ENCODE data around the gene SLC25A3. TPM values are rescaled to one million over a fixed set of nuclear protein-coding genes. Genes with fewer than 3 reads are reported as not detected.
A peak's percentile ranks its signal among the peaks of the same experiment; 100 is the strongest.

Gene SLC25A3
- polyA plus RNA-seq (2013, experiment 1 of 2) = 635 TPM
- polyA plus RNA-seq (2013, experiment 2 of 2) = 635 TPM

GRCh38 chr12:98593351-98594049 lies at the start of gene SLC25A3:
TSS of gene SLC25A3 (plus strand) at chr12:98593686. CDS start at chr12:98593979, 293 bp downstream.
- WGBS = under 1% methylated on average over 67 of the region's 67 CpGs
- peak within 1 kb of the TSS; percentile 97 to 99 for H3K18ac ChIP-seq (ENCODE audit: low read depth in 1 of 2, low read length in 2 of 2)
- no peaks in the 10 kb centered on the region for H3K79me1 ChIP-seq (replicated peaks; ENCODE audit: low read length, poor library complexity, severe bottlenecking)
- peak within 1 kb of the TSS; percentile 71 to 77 for H2BK12ac ChIP-seq (ENCODE audit: low read length in 2 of 2)
- H3K9me3 ChIP-seq (ENCODE audit: control insufficient read depth, low read length) = no peaks in the 10 kb centered on the region
- peak within 1 kb of the TSS; percentile 18 for H2AFZ ChIP-seq (ENCODE audit: low read depth, low read length)
- H2BK5ac ChIP-seq (ENCODE audit: low read depth, low read length, poor library complexity, severe bottlenecking) = peak within 1 kb of the TSS; percentile 87
- peak within 1 kb of the TSS; percentile 70 for H2BK15ac ChIP-seq (ENCODE audit: low read depth, poor library complexity, severe bottlenecking)
- no peaks in the 10 kb centered on the region for H3K27me3 ChIP-seq (ENCODE audit: control insufficient read depth in 1 of 2, insufficient read depth in 1 of 2, low read length in 2 of 2)
- peaks cover 4% of the 10 kb centered on the region for H3K4me1 ChIP-seq (ENCODE audit: control insufficient read depth, insufficient read depth, low read depth, low read length)
- H2BK120ac ChIP-seq (ENCODE audit: low read depth, low read length) = peak within 1 kb of the TSS; percentile 87
- H3K14ac ChIP-seq (ENCODE audit: low read length in 2 of 2) = peak within 1 kb of the TSS; percentile 99 to 100
- H3K9ac ChIP-seq (ENCODE audit: low read length) = peak within 1 kb of the TSS; percentile 99
- H3K4me3 ChIP-seq (ENCODE audit: insufficient read depth in 1 of 2, low read depth in 1 of 2, low read length in 2 of 2) = peak within 1 kb of the TSS; percentile 94 to 99
- peak; percentile 98 for DNase-seq
- H3K23ac ChIP-seq (ENCODE audit: low read length in 2 of 2) = peak within 1 kb of the TSS in 1 of 2 experiments; percentile 96
- H2AK5ac ChIP-seq (ENCODE audit: low read length, severe bottlenecking) = peak within 1 kb of the TSS; percentile 86
- peaks cover 10 to 32% of the 10 kb centered on the region in 2 experiments for H3K36me3 ChIP-seq (ENCODE audit: control insufficient read depth in 1 of 2, insufficient read depth in 2 of 2, low read depth in 1 of 2, low read length in 2 of 2)
- peak within 1 kb of the TSS; percentile 99 for H4K91ac ChIP-seq (ENCODE audit: low read length)
- peak within 1 kb of the TSS; percentile 82 for H3K27ac ChIP-seq (ENCODE audit: low read length, poor library complexity, severe bottlenecking)
- peak within 1 kb of the TSS; percentile 64 for H3K4me2 ChIP-seq (ENCODE audit: low read length, poor library complexity, severe bottlenecking)
- H4K8ac ChIP-seq (ENCODE audit: low read length) = peak within 1 kb of the TSS; percentile 92
- peak within 1 kb of the TSS; percentile 99 for H3K4ac ChIP-seq (ENCODE audit: low read depth in 1 of 2, low read length in 2 of 2)

- Histone ChIP-seq H2BK12ac (ENCODE audit: low read length in 2 of 2) (no peak overlapping the region), H3K36me3 (ENCODE audit: control insufficient read depth in 1 of 2, insufficient read depth in 2 of 2, low read depth in 1 of 2, low read length in 2 of 2) (peaks cover 2 to 17% of the 10 kb centered on the region in 2 experiments), H4K8ac (ENCODE audit: low read length) (no peak overlapping the region), H3K4me1 (ENCODE audit: control insufficient read depth, insufficient read depth, low read depth, low read length) (no peaks in the 10 kb centered on the region), H2BK120ac (ENCODE audit: low read depth, low read length) (no peak overlapping the region), H2AK5ac (ENCODE audit: low read length, severe bottlenecking) (no peak overlapping the region), H2BK15ac (ENCODE audit: low read depth, poor library complexity, severe bottlenecking) (no peak overlapping the region), H3K4me3 (ENCODE audit: insufficient read depth in 1 of 2, low read depth in 1 of 2, low read length in 2 of 2) (no peak overlapping the region), H4K91ac (ENCODE audit: low read length) (no peak overlapping the region), H2AFZ (ENCODE audit: low read depth, low read length) (no peak overlapping the region), H3K14ac (ENCODE audit: low read length in 2 of 2) (no peak overlapping the region), H3K27me3 (ENCODE audit: control insufficient read depth in 1 of 2, insufficient read depth in 1 of 2, low read length in 2 of 2) (no peaks in the 10 kb centered on the region), H3K79me1 (replicated peaks; ENCODE audit: low read length, poor library complexity, severe bottlenecking) (peaks cover 4% of the 10 kb centered on the region), H3K23ac (ENCODE audit: low read length in 2 of 2) (no peak overlapping the region), H3K27ac (ENCODE audit: low read length, poor library complexity, severe bottlenecking) (no peak overlapping the region), H3K4me2 (ENCODE audit: low read length, poor library complexity, severe bottlenecking) (no peak overlapping the region), H3K9me3 (ENCODE audit: control insufficient read depth, low read length) (no peaks in the 10 kb centered on the region), H3K4ac (ENCODE audit: low read depth in 1 of 2, low read length in 2 of 2) (no peak overlapping the region), H3K9ac (ENCODE audit: low read length) (no peak overlapping the region), H2BK5ac (ENCODE audit: low read depth, low read length, poor library complexity, severe bottlenecking) (no peak overlapping the region), H3K18ac (ENCODE audit: low read depth in 1 of 2, low read length in 2 of 2) (no peak overlapping the region)
- no peak for DNase-seq
Measured at GRCh38 chr12:98543701-98544100, 49.8 kb upstream of the SLC25A3 start.

GRCh38 chr12:98544751-98545150 lies 48.7 kb upstream of the SLC25A3 start:
- Histone ChIP-seq H4K91ac (ENCODE audit: low read length) (no peak overlapping the region), H2BK5ac (ENCODE audit: low read depth, low read length, poor library complexity, severe bottlenecking) (no peak overlapping the region), H4K8ac (ENCODE audit: low read length) (no peak overlapping the region), H3K18ac (ENCODE audit: low read depth in 1 of 2, low read length in 2 of 2) (no peak overlapping the region), H3K9me3 (ENCODE audit: control insufficient read depth, low read length) (no peaks in the 10 kb centered on the region), H3K23ac (ENCODE audit: low read length in 2 of 2) (no peak overlapping the region), H2BK120ac (ENCODE audit: low read depth, low read length) (no peak overlapping the region), H3K36me3 (ENCODE audit: control insufficient read depth in 1 of 2, insufficient read depth in 2 of 2, low read depth in 1 of 2, low read length in 2 of 2) (peaks cover 8 to 17% of the 10 kb centered on the region in 2 experiments), H3K4me3 (ENCODE audit: insufficient read depth in 1 of 2, low read depth in 1 of 2, low read length in 2 of 2) (no peak overlapping the region), H2BK15ac (ENCODE audit: low read depth, poor library complexity, severe bottlenecking) (no peak overlapping the region), H3K9ac (ENCODE audit: low read length) (no peak overlapping the region), H2AK5ac (ENCODE audit: low read length, severe bottlenecking) (no peak overlapping the region), H2AFZ (ENCODE audit: low read depth, low read length) (no peak overlapping the region), H3K4me1 (ENCODE audit: control insufficient read depth, insufficient read depth, low read depth, low read length) (no peaks in the 10 kb centered on the region), H3K27me3 (ENCODE audit: control insufficient read depth in 1 of 2, insufficient read depth in 1 of 2, low read length in 2 of 2) (no peaks in the 10 kb centered on the region), H3K79me1 (replicated peaks; ENCODE audit: low read length, poor library complexity, severe bottlenecking) (peaks cover 7% of the 10 kb centered on the region), H3K4me2 (ENCODE audit: low read length, poor library complexity, severe bottlenecking) (no peak overlapping the region), H3K27ac (ENCODE audit: low read length, poor library complexity, severe bottlenecking) (no peak overlapping the region), H3K4ac (ENCODE audit: low read depth in 1 of 2, low read length in 2 of 2) (no peak overlapping the region), H3K14ac (ENCODE audit: low read length in 2 of 2) (no peak overlapping the region), H2BK12ac (ENCODE audit: low read length in 2 of 2) (no peak overlapping the region)
- 100% methylated on average over 1 of the region's 1 CpG for WGBS
- no peak for DNase-seq

- no peak overlapping the region for H3K9ac ChIP-seq (ENCODE audit: low read length)
- no peak overlapping the region for H2AK5ac ChIP-seq (ENCODE audit: low read length, severe bottlenecking)
- H4K91ac ChIP-seq (ENCODE audit: low read length) = no peak overlapping the region
- H2AFZ ChIP-seq (ENCODE audit: low read depth, low read length) = no peak overlapping the region
- no peak overlapping the region for H3K14ac ChIP-seq (ENCODE audit: low read length in 2 of 2)
- DNase-seq = no peak
- no peak overlapping the region for H2BK120ac ChIP-seq (ENCODE audit: low read depth, low read length)
- H3K4me1 ChIP-seq (ENCODE audit: control insufficient read depth, insufficient read depth, low read depth, low read length) = no peaks in the 10 kb centered on the region
- H3K9me3 ChIP-seq (ENCODE audit: control insufficient read depth, low read length) = no peaks in the 10 kb centered on the region
- no peak overlapping the region for H3K27ac ChIP-seq (ENCODE audit: low read length, poor library complexity, severe bottlenecking)
- no peak overlapping the region for H2BK5ac ChIP-seq (ENCODE audit: low read depth, low read length, poor library complexity, severe bottlenecking)
- no peak overlapping the region for H3K4me3 ChIP-seq (ENCODE audit: insufficient read depth in 1 of 2, low read depth in 1 of 2, low read length in 2 of 2)
- H3K27me3 ChIP-seq (ENCODE audit: control insufficient read depth in 1 of 2, insufficient read depth in 1 of 2, low read length in 2 of 2) = no peaks in the 10 kb centered on the region
- H3K79me1 ChIP-seq (replicated peaks; ENCODE audit: low read length, poor library complexity, severe bottlenecking) = peaks cover 8% of the 10 kb centered on the region
- H2BK15ac ChIP-seq (ENCODE audit: low read depth, poor library complexity, severe bottlenecking) = no peak overlapping the region
- H3K4ac ChIP-seq (ENCODE audit: low read depth in 1 of 2, low read length in 2 of 2) = no peak overlapping the region
- no peak overlapping the region for H3K18ac ChIP-seq (ENCODE audit: low read depth in 1 of 2, low read length in 2 of 2)
- H3K36me3 ChIP-seq (ENCODE audit: control insufficient read depth in 1 of 2, insufficient read depth in 2 of 2, low read depth in 1 of 2, low read length in 2 of 2) = peaks cover 11 to 24% of the 10 kb centered on the region in 2 experiments
- H2BK12ac ChIP-seq (ENCODE audit: low read length in 2 of 2) = no peak overlapping the region
- WGBS = 100% methylated on average over 1 of the region's 5 CpGs
- H3K4me2 ChIP-seq (ENCODE audit: low read length, poor library complexity, severe bottlenecking) = no peak overlapping the region
- no peak overlapping the region for H3K23ac ChIP-seq (ENCODE audit: low read length in 2 of 2)
- H4K8ac ChIP-seq (ENCODE audit: low read length) = no peak overlapping the region
Measured at GRCh38 chr12:98549371-98550110, 43.9 kb upstream of the SLC25A3 start.
